K562 (cell line): Measurements from ENCODE around the gene PRKCB. TPM values are rescaled to one million over a fixed set of nuclear protein-coding genes. Genes with fewer than 3 reads are reported as not detected.

ENCODE experiments used
- ATAC-seq: fragments of 200-7000 bp; cut with Tn5 transposase; 3 replicates; pipeline ENCODE4 v1.9.1; 2020; ENCODE audit warnings: moderate library complexity
- BruUV-seq: library from RNA; stranded (reverse); fragments of 400-500 nt; replicated peaks from 2 replicates; lab custom pipeline; 2021; lab: Mats Ljungman, UMichigan
- CTCF ChIA-PET: fragments of 300-600 bp; formaldehyde crosslinking; extraction: SDS; loops from one replicate; lab custom pipeline; 2021; ENCODE audit warnings: low intra/inter-chr PET ratio; lab: Yijun Ruan, JAX
- POLR2A ChIA-PET: fragments of 300-600, 350-650 bp; sonication (Branson Sonifier 250); formaldehyde crosslinking; extraction: SDS; loops from one replicate; lab custom pipeline; 2021; ENCODE audit warnings: antibody characterized with exemption, inconsistent platforms; lab: Yijun Ruan, JAX
- DNase-seq, 4 experiments: peaks; one replicate each; pipeline versions ENCODE4 v3.0.0 to v3.0.0-alpha.2; 2011 to 2018; ENCODE audit warnings: low spot score in 3 of 4, mixed read lengths in 3 of 4; ENCODE audit errors: extremely low read depth in 1 of 4
- FAIRE-seq: peaks from 2 replicates; lab custom pipeline; 2011; peaks lifted over from hg19 to GRCh38; lab: Jason Lieb, UNC
- H2AFZ ChIP-seq: 2 replicates; pipeline ENCODE4 v1.6.0; 2011; ENCODE audit warnings: low read depth, low read length, control low read depth, inconsistent platforms
- H3K27ac ChIP-seq: fragments of 200-600 bp; 3 replicates; pipeline ENCODE4 v1.8.0; 2011; ENCODE audit warnings: low read depth, mild to moderate bottlenecking, control low read depth, inconsistent platforms, low read length, moderate library complexity, mixed read lengths; ENCODE audit errors: extremely low read depth
- H3K27me3 ChIP-seq, 2 experiments: fragments of 300-600 bp in 1 of 2; 2 replicates in 1 of 2; 3 replicates in 1 of 2; pipeline versions ENCODE4 v1.6.0 to v1.8.0; 2011; ENCODE audit warnings: inconsistent platforms in 2 of 2, low read length in 2 of 2, mild to moderate bottlenecking in 1 of 2, mixed read lengths in 1 of 2, moderate library complexity in 1 of 2; ENCODE audit not compliant: control insufficient read depth in 2 of 2, insufficient read depth in 2 of 2
- H3K36me3 ChIP-seq: fragments of 300-600 bp; 3 replicates; pipeline ENCODE4 v1.8.0; 2011; ENCODE audit warnings: mild to moderate bottlenecking, low read length, inconsistent platforms; ENCODE audit not compliant: control insufficient read depth, insufficient read depth
- H3K4me1 ChIP-seq, 2 experiments: fragments of 200-600 bp in 1 of 2; replicated peaks in 1 of 2; 2 replicates in 1 of 2; 3 replicates in 1 of 2; pipeline versions ENCODE4 v1.5.1 to v1.8.0; 2011; ENCODE audit warnings: inconsistent platforms in 2 of 2, low read length in 2 of 2, mild to moderate bottlenecking in 1 of 2, mixed read lengths in 1 of 2, moderate library complexity in 1 of 2; ENCODE audit not compliant: control insufficient read depth in 2 of 2, insufficient read depth in 2 of 2
- H3K4me2 ChIP-seq: 2 replicates; pipeline ENCODE4 v1.6.1; 2011; ENCODE audit warnings: low read length, control low read depth, inconsistent platforms, mixed read lengths; ENCODE audit not compliant: insufficient read depth
- H3K4me3 ChIP-seq: fragments of 200-600 bp; sonication (generic), shearing (Covaris generic); 2 replicates; pipeline ENCODE4 v1.5.1; 2016; ENCODE audit warnings: control low read depth, inconsistent platforms
- H3K79me2 ChIP-seq: fragments of 200-600 bp; 3 replicates; pipeline ENCODE4 v1.8.0; 2011; ENCODE audit warnings: low read length, inconsistent platforms; ENCODE audit not compliant: control insufficient read depth, insufficient read depth
- H3K9ac ChIP-seq, 2 experiments: 2 replicates each; pipeline versions ENCODE4 v1.6.0 to v1.6.1; 2011; ENCODE audit warnings: low read depth in 2 of 2, low read length in 2 of 2, control low read depth in 1 of 2, inconsistent platforms in 1 of 2, mild to moderate bottlenecking in 1 of 2, mixed read lengths in 1 of 2; ENCODE audit not compliant: insufficient read depth in 1 of 2
- H3K9me1 ChIP-seq: one replicate; pipeline ENCODE4 v1.6.0; 2011; ENCODE audit warnings: inconsistent platforms, mild to moderate bottlenecking, low read length, moderate library complexity; ENCODE audit not compliant: control insufficient read depth, insufficient read depth
- H3K9me3 ChIP-seq: replicated peaks from 2 replicates; pipeline ENCODE4 v1.5.1; 2011; ENCODE audit warnings: low read depth, low read length, inconsistent platforms; ENCODE audit not compliant: control insufficient read depth, insufficient read depth
- H4K20me1 ChIP-seq: replicated peaks from 2 replicates; pipeline ENCODE4 v1.6.1; 2011; ENCODE audit warnings: low read length, inconsistent platforms, mixed read lengths; ENCODE audit not compliant: control insufficient read depth, insufficient read depth
- GABPA ChIP-seq: fragments of 200-800 bp; sonication (Bioruptor generic); conservative IDR thresholded peaks from 2 replicates; pipeline ENCODE4 v1.6.1; 2016; ENCODE audit warnings: low read depth, missing genetic modification characterization, missing compliant biosample characterization
- GABPB2 ChIP-seq: fragments of 250-450 bp; sonication (Bioruptor Pico); conservative IDR thresholded peaks from 2 replicates; pipeline ENCODE4 v1.5.1; 2021; ENCODE audit warnings: mild to moderate bottlenecking
- GATAD2B ChIP-seq: fragments of 450-650 bp; IDR thresholded peaks from 2 replicates; pipeline ENCODE4 v1.6.1; 2017; ENCODE audit warnings: mild to moderate bottlenecking, borderline replicate concordance
- GTF2E2 ChIP-seq: fragments of 200-800 bp; sonication (Bioruptor generic); IDR thresholded peaks from 2 replicates; pipeline ENCODE4 v1.6.1; 2016; ENCODE audit warnings: missing genetic modification characterization, missing compliant biosample characterization
- KAT7 ChIP-seq: sonication (generic); formaldehyde crosslinking; IDR thresholded peaks from 2 replicates; pipeline ENCODE4 v1.8.0; 2022; ENCODE audit warnings: missing genetic modification reagents, mild to moderate bottlenecking, borderline replicate concordance
- KHSRP ChIP-seq: fragments of 450-650 bp; IDR thresholded peaks from 2 replicates; pipeline ENCODE4 v1.6.1; 2017
- KLF1 ChIP-seq: fragments of 450-650 bp; IDR thresholded peaks from 2 replicates; pipeline ENCODE4 v1.6.1; 2016; ENCODE audit warnings: missing genetic modification characterization, missing compliant biosample characterization
- NCOR1 ChIP-seq: fragments of 450-650 bp; IDR thresholded peaks from 2 replicates; pipeline ENCODE4 v1.6.1; 2016; ENCODE audit warnings: mild to moderate bottlenecking, moderate library complexity
- ZNF780A ChIP-seq: fragments of 250-450 bp; sonication (Bioruptor Pico); IDR thresholded peaks from 2 replicates; pipeline ENCODE4 v1.5.0; 2021; ENCODE audit warnings: mild to moderate bottlenecking
- WGBS: fragments of 100-300 bp; shearing (Covaris generic); methylation state at CpG from one replicate; pipeline ENCODE4 v1.1.6; 2016; ENCODE audit warnings: low coverage, mixed read lengths; ENCODE audit not compliant: insufficient coverage; ENCODE audit errors: missing lambda C conversion rate; 5-methylcytosine and 5-hydroxymethylcytosine counted together
- in situ Hi-C: fragments of 300-500 bp; cut with MboI; formaldehyde crosslinking; loops from 4 replicates; pipeline ENCODE4 v1.15.0; 2018; ENCODE audit warnings: inconsistent platforms, mixed read lengths
- intact Hi-C: fragments of 100-400 bp; cut with micrococcal nuclease; formaldehyde crosslinking; loops from 2 replicates; pipeline ENCODE4 v1.14.2; 2022
- polyA plus RNA-seq, 8 experiments: library from polyadenylated mRNA; depleted of rRNA in 4 of 8; stranded (reverse) in 5 of 8; unstranded in 3 of 8; fragments of >200 nt; fragmentation: Nextera tagmentation in 2 of 8; fragmentation: Illumina TruSeq in 1 of 8; extraction: Ambion mirVana in 2 of 8; extraction: Trizol in 1 of 8; gene quantifications; 2 replicates each; pipeline versions ENCODE4 v1.2.1 to v1.2.3, GENCODE V29; 2011 to 2014; ENCODE audit warnings: inconsistent platforms in 1 of 8, missing spikeins in 1 of 8
- total RNA-seq, 7 experiments: library from RNA; depleted of rRNA in 6 of 7; stranded (reverse); fragments of >200 nt in 6 of 7; fragmentation: Illumina TruSeq in 2 of 7; extraction: Trizol in 2 of 7; gene quantifications; 2 replicates each; pipeline versions ENCODE4 v1.2.1 to v1.2.3, GENCODE V29; 2011 to 2021; ENCODE audit warnings: low replicate concordance in 1 of 7
- TF ChIP-seq, protein P1 (sequence below): sonication (generic); formaldehyde crosslinking; IDR thresholded peaks from 2 replicates; pipeline ENCODE4 v1.9.0; 2022; ENCODE audit warnings: mild to moderate bottlenecking, missing genetic modification reagents
- TF ChIP-seq, protein P2 (sequence below), 2 experiments: fragments of 450-650 bp; formaldehyde crosslinking in 1 of 2; IDR thresholded peaks; 2 replicates each; pipeline versions ENCODE4 v1.4.0 to v1.6.1; 2014 to 2020; ENCODE audit warnings: mild to moderate bottlenecking in 2 of 2, borderline replicate concordance in 1 of 2, low read depth in 1 of 2
- TF ChIP-seq, protein P3 (sequence below): sonication (generic); formaldehyde crosslinking; IDR thresholded peaks from 2 replicates; pipeline ENCODE4 v1.8.0; 2022; ENCODE audit warnings: missing genetic modification reagents, mild to moderate bottlenecking, moderate library complexity, borderline replicate concordance
- TF ChIP-seq, protein P4 (sequence below): IDR thresholded peaks from 3 replicates; pipeline ENCODE4 v1.6.1; 2011; ENCODE audit warnings: borderline replicate concordance, mild to moderate bottlenecking; ENCODE audit not compliant: insufficient read length, insufficient read depth

PRKCB gene
- total and polyA plus RNA-seq, 9 of the 15 experiments (the other 6 are each of a cell fraction or from before 2014, with no cell fraction given), result 49.9 to 276 (median 148) TPM

DNA sequence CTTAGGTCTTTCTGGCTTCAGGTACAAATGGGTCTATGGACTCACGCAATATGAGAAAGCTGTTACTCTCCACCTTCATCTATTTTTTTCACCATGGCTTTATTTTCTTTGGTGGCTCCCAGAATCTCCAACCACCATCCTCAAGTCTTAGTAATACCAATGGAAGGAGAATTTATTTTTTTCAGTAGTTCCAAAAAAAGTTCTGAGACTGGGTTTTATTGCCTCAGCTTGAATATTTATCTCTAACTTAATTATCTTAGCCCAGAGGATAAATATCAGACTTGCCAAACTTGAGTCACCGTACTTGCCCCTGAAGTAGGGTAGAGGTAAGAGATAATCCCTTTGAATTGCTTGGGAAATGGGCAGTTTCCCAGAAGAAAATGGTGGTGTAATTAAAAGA, 397.2 kb downstream of the PRKCB start:
- Histone ChIP-seq H3K27me3 (peaks cover 14 to 22% of the 10 kb centered on the region in 2 experiments), H3K9ac (no peak overlapping the region), H3K4me2 (no peak overlapping the region), H3K4me1 (no peaks in the 10 kb centered on the region), H3K9me1 (no peaks in the 10 kb centered on the region), H3K79me2 (no peaks in the 10 kb centered on the region), H3K9me3 (no peaks in the 10 kb centered on the region), H3K36me3 (no peaks in the 10 kb centered on the region), H4K20me1 (no peaks in the 10 kb centered on the region), H2AFZ (no peak overlapping the region), H3K27ac (no peak overlapping the region), H3K4me3 (no peak overlapping the region)
- no peak for ATAC-seq
- intact Hi-C loops (no loop called here), in situ Hi-C loops (no loop called here)
- BruUV-seq, result no TSS peak
- DNase-seq, result no peak
- CTCF ChIA-PET, result no interaction called here
- POLR2A ChIA-PET, result no interaction called here
- 3% methylated on average over 2 of the region's 2 CpGs for WGBS
- no peak for FAIRE-seq
- TF ChIP-seq ZNF780A (CRISPR knock-in tag), result no peak
- TF ChIP-seq NCOR1, result no peak
- TF ChIP-seq, protein P1, sequence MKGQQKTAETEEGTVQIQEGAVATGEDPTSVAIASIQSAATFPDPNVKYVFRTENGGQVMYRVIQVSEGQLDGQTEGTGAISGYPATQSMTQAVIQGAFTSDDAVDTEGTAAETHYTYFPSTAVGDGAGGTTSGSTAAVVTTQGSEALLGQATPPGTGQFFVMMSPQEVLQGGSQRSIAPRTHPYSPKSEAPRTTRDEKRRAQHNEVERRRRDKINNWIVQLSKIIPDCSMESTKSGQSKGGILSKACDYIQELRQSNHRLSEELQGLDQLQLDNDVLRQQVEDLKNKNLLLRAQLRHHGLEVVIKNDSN, result no peak
- no peak for TF ChIP-seq KHSRP
- no peak for TF ChIP-seq GATAD2B
- TF ChIP-seq GTF2E2 (tag), result no peak
- no peak for TF ChIP-seq KLF1 (tag)
- TF ChIP-seq, protein P2, sequence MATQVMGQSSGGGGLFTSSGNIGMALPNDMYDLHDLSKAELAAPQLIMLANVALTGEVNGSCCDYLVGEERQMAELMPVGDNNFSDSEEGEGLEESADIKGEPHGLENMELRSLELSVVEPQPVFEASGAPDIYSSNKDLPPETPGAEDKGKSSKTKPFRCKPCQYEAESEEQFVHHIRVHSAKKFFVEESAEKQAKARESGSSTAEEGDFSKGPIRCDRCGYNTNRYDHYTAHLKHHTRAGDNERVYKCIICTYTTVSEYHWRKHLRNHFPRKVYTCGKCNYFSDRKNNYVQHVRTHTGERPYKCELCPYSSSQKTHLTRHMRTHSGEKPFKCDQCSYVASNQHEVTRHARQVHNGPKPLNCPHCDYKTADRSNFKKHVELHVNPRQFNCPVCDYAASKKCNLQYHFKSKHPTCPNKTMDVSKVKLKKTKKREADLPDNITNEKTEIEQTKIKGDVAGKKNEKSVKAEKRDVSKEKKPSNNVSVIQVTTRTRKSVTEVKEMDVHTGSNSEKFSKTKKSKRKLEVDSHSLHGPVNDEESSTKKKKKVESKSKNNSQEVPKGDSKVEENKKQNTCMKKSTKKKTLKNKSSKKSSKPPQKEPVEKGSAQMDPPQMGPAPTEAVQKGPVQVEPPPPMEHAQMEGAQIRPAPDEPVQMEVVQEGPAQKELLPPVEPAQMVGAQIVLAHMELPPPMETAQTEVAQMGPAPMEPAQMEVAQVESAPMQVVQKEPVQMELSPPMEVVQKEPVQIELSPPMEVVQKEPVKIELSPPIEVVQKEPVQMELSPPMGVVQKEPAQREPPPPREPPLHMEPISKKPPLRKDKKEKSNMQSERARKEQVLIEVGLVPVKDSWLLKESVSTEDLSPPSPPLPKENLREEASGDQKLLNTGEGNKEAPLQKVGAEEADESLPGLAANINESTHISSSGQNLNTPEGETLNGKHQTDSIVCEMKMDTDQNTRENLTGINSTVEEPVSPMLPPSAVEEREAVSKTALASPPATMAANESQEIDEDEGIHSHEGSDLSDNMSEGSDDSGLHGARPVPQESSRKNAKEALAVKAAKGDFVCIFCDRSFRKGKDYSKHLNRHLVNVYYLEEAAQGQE (IDR thresholded peaks at IDR 0.05; ENCODE audit: borderline replicate concordance), result no peak
- TF ChIP-seq, protein P2 (CRISPR knock-in tag; IDR thresholded peaks at IDR 0.05; ENCODE audit: low read depth), result no peak
- no peak for TF ChIP-seq GABPB2 (CRISPR knock-in tag)
- no peak for TF ChIP-seq GABPA (tag)
- TF ChIP-seq, protein P3, sequence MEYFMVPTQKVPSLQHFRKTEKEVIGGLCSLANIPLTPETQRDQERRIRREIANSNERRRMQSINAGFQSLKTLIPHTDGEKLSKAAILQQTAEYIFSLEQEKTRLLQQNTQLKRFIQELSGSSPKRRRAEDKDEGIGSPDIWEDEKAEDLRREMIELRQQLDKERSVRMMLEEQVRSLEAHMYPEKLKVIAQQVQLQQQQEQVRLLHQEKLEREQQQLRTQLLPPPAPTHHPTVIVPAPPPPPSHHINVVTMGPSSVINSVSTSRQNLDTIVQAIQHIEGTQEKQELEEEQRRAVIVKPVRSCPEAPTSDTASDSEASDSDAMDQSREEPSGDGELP, result no peak
- TF ChIP-seq, protein P4, sequence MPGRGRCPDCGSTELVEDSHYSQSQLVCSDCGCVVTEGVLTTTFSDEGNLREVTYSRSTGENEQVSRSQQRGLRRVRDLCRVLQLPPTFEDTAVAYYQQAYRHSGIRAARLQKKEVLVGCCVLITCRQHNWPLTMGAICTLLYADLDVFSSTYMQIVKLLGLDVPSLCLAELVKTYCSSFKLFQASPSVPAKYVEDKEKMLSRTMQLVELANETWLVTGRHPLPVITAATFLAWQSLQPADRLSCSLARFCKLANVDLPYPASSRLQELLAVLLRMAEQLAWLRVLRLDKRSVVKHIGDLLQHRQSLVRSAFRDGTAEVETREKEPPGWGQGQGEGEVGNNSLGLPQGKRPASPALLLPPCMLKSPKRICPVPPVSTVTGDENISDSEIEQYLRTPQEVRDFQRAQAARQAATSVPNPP, result no peak
- TF ChIP-seq KAT7 (CRISPR knock-in tag), result no peak
